AG09309 (cell line): ENCODE results near the gene NT5DC2.

Experiments used
- DNase-seq: peaks from one replicate; pipeline ENCODE4 v3.0.0-alpha.2; 2010; ENCODE audit warnings: low read depth
- H3K4me3 ChIP-seq: 2 replicates; pipeline ENCODE4 v1.5.1; 2011; ENCODE audit warnings: mild to moderate bottlenecking, low read depth, low read length, moderate library complexity; ENCODE audit not compliant: control insufficient read depth
- TF ChIP-seq, protein P1 (sequence below): IDR thresholded peaks from 2 replicates; pipeline ENCODE4 v1.5.1; 2011; ENCODE audit warnings: mild to moderate bottlenecking, low read depth, low read length, inconsistent platforms; ENCODE audit not compliant: insufficient read depth, control insufficient read depth; ENCODE audit errors: missing control alignments

NT5DC2 gene

DNA sequence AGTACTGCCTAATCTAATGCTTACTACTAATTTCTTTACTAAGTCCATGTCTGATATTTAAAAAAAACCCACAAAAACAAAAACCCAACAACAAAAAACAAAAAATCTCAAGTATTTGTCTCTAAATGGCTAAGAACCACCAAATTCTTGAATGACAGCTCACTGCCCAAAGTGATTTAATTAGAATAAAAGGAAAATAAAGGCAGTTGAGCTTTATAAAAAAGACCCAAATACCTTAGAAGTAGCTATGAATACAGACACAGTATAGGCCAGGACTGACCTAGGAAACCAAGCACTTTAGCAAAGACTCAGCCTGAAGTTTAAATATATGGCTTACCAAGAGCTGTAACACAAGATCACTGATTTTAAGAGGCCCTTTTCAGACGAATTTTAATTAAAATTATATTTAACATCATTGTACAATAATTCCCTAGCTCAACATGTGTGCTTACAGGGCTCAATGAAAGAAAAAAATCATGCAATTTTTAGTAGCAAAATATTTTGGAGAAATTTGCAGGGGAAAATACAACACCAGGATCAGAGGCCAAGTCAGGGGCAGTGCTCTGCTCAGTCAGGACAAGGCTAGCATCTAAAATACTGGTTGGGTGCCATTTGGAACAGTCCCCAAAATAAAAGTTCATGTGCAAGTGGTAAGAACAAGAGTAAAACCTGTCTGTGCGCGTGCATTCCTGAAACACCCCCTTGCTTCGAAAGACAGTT is 27.5 kb upstream of the NT5DC2 start:
- no peak overlapping the region for H3K4me3 ChIP-seq
- TF ChIP-seq, protein P1, sequence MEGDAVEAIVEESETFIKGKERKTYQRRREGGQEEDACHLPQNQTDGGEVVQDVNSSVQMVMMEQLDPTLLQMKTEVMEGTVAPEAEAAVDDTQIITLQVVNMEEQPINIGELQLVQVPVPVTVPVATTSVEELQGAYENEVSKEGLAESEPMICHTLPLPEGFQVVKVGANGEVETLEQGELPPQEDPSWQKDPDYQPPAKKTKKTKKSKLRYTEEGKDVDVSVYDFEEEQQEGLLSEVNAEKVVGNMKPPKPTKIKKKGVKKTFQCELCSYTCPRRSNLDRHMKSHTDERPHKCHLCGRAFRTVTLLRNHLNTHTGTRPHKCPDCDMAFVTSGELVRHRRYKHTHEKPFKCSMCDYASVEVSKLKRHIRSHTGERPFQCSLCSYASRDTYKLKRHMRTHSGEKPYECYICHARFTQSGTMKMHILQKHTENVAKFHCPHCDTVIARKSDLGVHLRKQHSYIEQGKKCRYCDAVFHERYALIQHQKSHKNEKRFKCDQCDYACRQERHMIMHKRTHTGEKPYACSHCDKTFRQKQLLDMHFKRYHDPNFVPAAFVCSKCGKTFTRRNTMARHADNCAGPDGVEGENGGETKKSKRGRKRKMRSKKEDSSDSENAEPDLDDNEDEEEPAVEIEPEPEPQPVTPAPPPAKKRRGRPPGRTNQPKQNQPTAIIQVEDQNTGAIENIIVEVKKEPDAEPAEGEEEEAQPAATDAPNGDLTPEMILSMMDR: no peak
- DNase-seq: no peak

DNA sequence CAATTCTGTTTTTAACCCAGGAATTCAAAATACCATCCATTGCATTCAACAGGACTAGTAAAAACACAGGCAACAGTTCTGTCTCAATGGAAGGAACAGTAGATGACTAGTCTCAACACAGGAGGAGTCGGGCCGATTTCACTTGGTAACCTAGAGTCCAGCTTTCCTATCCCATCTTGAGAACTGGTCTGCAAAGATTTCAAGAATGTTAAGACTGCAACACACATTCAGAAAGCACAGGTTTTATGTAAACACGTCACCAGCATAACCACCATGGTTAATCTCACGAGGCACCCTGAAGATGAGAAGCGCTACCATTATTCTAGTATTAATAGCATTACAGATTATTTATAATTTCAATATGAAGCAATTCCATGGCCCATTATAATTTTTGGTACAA is 24.8 kb upstream of the NT5DC2 start:
- DNase-seq: no peak
- H3K4me3 ChIP-seq: no peak overlapping the region
- TF ChIP-seq, protein P1: no peak

DNA sequence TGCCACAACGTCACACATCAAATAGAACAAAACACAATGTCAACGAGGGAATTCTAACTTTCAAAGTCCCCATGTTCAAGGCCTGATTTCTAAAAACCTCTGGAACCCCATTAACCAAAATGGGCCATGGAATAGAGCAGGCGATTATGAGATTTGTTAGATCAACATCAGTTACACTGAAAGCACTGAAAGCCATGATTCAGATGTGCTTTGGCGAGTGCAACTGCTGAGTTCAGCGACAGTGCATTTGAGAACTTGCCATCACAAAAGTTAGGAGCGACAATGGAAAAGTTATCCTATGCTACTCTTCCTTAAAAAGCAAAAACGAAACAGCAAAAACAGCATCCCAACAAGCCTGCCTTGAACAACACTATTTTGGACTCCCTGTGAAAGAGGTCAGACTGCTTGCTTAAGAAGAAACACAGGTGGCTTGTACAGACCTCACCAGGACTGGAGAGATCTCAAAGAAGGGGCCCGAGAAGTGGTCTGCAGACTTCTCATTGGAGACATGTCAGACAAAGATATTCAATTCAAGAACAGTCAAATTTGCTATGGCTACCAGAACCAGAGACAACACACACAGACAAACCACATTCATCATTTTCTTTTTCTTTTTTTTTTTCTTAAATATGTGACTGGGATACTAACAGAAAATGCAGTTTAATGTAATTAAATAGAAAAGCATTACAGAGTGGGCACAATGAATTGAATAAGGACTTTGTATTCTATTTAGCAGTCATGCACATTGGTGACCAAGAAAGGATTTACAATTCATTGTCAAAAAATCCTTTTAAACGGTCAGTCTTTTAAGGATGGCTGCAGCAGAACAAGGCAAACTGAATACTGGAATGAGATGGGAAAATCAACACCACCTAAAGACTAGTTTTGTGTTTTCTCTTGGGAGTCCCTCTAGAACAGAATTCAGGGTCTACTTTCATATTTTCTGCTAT is 23.6 kb upstream of the NT5DC2 start:
- TF ChIP-seq, protein P1: no peak
- DNase-seq: no peak

DNA sequence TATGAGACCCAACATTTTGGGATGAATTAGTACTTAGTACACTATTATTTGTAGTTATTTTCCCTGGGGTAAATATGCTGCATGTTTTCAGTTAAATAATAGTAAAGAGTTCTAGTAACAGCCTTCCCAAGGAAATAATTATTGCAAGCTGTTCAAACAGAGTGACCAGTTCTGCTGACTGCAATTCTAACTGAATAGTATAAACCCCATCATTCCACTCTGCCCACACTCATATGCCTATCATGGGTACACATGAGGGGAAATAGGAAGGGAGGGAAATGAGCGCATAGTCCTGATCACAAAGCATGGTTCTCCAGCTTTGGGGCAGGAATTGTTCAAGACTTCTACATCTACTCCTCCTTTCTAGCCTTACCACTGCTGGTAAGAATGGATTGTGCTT is 21.4 kb upstream of the NT5DC2 start:
- TF ChIP-seq, protein P1: no peak
- DNase-seq: no peak
- no peak overlapping the region for H3K4me3 ChIP-seq

More for the DNA sequence above, 23.6 kb upstream of the NT5DC2 start:
- no peak overlapping the region for H3K4me3 ChIP-seq

DNA sequence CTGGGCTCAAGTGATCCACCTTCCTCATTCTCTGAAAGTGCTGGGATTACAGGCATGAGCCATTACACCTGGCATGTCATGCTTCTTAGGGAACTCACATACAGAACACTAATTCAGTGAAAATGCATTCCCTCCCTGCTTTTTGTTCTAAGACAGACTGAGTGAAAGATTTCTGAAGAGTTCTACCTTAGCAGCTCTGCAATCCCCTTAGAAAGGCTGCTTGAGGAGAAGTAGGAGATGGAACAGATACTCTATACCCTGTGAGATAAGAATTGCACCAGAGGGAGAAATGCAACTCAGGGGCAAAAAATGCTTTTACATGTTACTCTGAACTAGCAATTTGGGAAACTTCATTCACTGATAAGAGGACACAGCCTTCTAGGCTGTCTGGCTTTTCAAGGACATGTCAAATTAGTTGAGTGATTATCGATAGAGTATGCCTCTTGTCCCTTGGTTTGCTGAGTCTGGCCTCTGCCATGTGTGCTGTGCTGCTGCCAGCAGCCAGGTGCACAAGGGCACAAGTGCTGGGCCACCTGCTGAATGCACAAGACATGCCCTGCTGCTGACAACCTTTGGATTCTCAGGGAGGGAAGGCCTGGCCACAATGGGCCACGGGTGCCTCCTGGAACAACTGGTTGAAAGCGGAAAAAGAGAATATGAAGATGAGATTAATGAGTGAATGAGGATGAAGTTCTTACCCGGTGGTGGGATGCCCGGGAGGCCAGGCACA is 20.5 kb upstream of the NT5DC2 start:
- DNase-seq: no peak
- H3K4me3 ChIP-seq: no peak overlapping the region
- TF ChIP-seq, protein P1: no peak

DNA sequence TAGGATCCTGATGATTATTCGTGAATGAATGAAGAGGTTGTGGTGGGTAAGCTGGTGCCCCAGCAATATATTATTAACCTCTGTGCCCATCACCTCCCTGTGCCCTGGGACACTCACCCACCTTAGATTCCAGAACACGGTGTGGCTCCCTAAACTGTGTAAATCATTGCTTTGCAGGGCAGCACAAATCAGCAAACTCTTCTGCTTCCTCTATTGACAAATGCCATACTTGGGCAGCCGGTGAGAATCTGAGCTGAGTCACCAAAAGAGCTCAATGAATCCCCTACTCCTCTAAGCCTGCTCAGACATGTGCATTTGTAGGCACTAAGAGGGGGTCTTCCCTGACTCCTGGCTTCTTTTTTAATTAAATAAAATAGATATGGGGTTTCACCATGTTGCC is 18.4 kb upstream of the NT5DC2 start:
- DNase-seq: no peak
- H3K4me3 ChIP-seq: no peak overlapping the region
- TF ChIP-seq, protein P1: no peak
